ENCODE data around the gene TNNT2. TPM values are rescaled to one million over a fixed set of nuclear protein-coding genes. Genes with fewer than 3 reads are reported as not detected.
A peak's percentile ranks its signal among the peaks of the same experiment; 100 is the strongest.

The TNNT2 gene
- total and polyA plus RNA-seq, 2 donors: 3.1 to 10.0 TPM

DNA sequence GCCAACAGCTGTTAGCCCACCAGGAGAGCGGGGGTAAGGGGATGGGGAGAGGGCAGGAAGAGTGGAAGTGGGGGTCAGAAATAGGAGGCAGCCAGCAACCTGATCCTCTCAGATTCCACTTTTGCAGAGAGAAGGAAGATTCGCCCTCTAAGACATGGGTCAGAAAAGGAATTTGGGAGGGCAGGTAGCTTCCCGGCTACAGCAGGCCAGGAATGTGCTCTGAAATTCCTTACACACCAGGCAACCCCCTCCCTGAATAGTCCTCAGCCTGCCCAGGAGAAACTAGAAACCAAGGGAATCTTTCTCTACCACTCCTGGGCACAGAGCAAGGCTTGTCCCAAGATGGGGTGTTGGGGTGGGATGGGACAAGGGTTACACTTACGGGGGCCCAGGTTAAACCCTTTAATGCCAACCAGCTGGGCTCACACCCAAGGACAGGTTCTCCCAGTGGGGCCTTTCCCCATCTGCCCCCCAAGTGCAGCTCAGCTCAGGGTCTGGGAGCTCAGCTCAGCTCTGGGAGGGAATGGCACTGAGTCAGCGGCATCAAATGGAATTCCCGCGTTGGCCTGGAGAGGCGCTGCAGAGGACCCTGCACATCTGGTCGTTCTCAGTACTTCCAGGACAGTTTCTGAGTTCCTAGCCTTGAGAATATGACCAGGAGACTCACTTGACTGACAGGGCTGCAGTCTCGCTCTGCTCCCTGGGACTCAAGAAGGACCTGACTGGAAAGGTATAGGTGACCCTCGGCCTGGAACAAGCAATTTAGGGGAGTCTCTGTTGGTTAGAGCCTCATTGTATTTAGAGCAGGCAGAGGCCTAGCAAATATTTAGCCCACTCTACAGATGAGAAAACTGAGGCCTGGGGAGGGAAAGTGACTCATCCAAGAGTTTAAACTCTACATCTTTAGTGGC lies 761 bp downstream of the TNNT2 start:
- H3K9me3 ChIP-seq (ENCODE audit: control insufficient read depth in 2 of 2, insufficient read depth in 1 of 2, low read length in 1 of 2): no peaks in the 10 kb centered on the region
- H3K36me3 ChIP-seq (ENCODE audit: control insufficient read depth in 2 of 2, insufficient read depth in 2 of 2, low read length in 1 of 2): no peaks in the 10 kb centered on the region
- H3K4me1 ChIP-seq (ENCODE audit: control insufficient read depth in 2 of 2, insufficient read depth in 2 of 2, low read length in 2 of 2): no peaks in the 10 kb centered on the region
- no peak overlapping the region for H3K4me3 ChIP-seq (ENCODE audit: low read length in 2 of 2)
- no peak overlapping the region for H3K27ac ChIP-seq (ENCODE audit: low read depth in 1 of 2, low read length in 1 of 2)
- WGBS: 47% methylated on average over 11 of the region's 11 CpGs
- peaks cover 0 to 22% of the 10 kb centered on the region in 2 donors for H3K27me3 ChIP-seq (ENCODE audit: control insufficient read depth in 2 of 2, insufficient read depth in 1 of 2, low read length in 1 of 2)
- peak in 1 of 9 donors; percentile 7 for DNase-seq (ENCODE audit: low read depth in 6 of 9, low spot score in 9 of 9)

DNA sequence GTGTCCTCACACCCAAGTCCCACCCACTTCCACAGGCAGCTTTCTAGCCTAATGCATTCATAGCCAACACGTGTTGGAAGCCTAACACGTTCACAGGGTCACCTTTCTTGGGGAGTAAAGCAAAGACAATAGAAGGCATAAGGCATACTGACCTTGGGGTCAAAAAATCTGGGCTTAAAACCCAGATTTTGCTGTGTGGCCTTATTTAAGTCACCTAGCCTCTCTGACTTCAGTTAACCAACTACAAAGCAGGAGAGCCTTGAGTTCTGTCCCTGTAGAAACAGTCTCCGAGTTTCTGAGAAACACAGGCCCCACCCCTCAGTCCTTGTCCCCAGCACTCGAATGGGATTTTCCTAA lies 1.4 kb downstream of the TNNT2 start:
- Histone ChIP-seq H3K27me3 (ENCODE audit: control insufficient read depth in 2 of 2, insufficient read depth in 1 of 2, low read length in 1 of 2) (peaks cover 0 to 23% of the 10 kb centered on the region in 2 donors), H3K4me1 (ENCODE audit: control insufficient read depth in 2 of 2, insufficient read depth in 2 of 2, low read length in 2 of 2) (no peaks in the 10 kb centered on the region), H3K36me3 (ENCODE audit: control insufficient read depth in 2 of 2, insufficient read depth in 2 of 2, low read length in 1 of 2) (no peaks in the 10 kb centered on the region), H3K4me3 (ENCODE audit: low read length in 2 of 2) (no peak overlapping the region), H3K9me3 (ENCODE audit: control insufficient read depth in 2 of 2, insufficient read depth in 1 of 2, low read length in 1 of 2) (no peaks in the 10 kb centered on the region), H3K27ac (ENCODE audit: low read depth in 1 of 2, low read length in 1 of 2) (no peak overlapping the region)
- WGBS: 39% methylated on average over 4 of the region's 4 CpGs
- DNase-seq (ENCODE audit: low read depth in 6 of 9, low spot score in 9 of 9): no peak

DNA sequence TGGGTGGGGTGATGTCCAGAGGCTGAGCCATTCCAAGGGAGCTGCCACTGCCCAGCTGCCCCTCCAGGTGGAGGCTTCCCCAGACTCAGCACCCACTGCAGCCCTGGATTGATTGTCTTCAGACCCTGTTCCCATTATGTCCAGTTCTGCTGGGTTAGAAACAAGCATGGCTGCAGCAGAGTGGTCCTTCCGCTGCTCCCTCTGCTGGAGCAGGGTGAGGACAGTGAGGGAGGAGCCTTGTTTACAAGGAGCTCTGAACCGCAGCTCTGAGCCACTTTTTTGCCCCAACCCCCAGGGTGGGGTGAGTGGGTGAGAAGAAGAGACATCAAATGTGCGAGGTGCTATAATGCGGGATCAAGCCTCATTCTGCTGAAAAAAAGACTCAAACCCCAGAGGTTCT lies 2.3 kb downstream of the TNNT2 start:
- 71% methylated on average over 4 of the region's 4 CpGs for WGBS
- no peak for DNase-seq (ENCODE audit: low read depth in 6 of 9, low spot score in 9 of 9)
- Histone ChIP-seq H3K27me3 (ENCODE audit: control insufficient read depth in 2 of 2, insufficient read depth in 1 of 2, low read length in 1 of 2) (peaks cover 0 to 26% of the 10 kb centered on the region in 2 donors), H3K4me1 (ENCODE audit: control insufficient read depth in 2 of 2, insufficient read depth in 2 of 2, low read length in 2 of 2) (no peaks in the 10 kb centered on the region), H3K36me3 (ENCODE audit: control insufficient read depth in 2 of 2, insufficient read depth in 2 of 2, low read length in 1 of 2) (no peaks in the 10 kb centered on the region), H3K4me3 (ENCODE audit: low read length in 2 of 2) (no peak overlapping the region), H3K27ac (ENCODE audit: low read depth in 1 of 2, low read length in 1 of 2) (no peak overlapping the region), H3K9me3 (ENCODE audit: control insufficient read depth in 2 of 2, insufficient read depth in 1 of 2, low read length in 1 of 2) (no peaks in the 10 kb centered on the region)

GRCh38 chr1:201374364-201374763 lies 3.1 kb downstream of the TNNT2 start:
- no peak overlapping the region for H3K4me3 ChIP-seq (ENCODE audit: low read length in 2 of 2)
- no peaks in the 10 kb centered on the region for H3K9me3 ChIP-seq (ENCODE audit: control insufficient read depth in 2 of 2, insufficient read depth in 1 of 2, low read length in 1 of 2)
- peaks cover 0 to 26% of the 10 kb centered on the region in 2 donors for H3K27me3 ChIP-seq (ENCODE audit: control insufficient read depth in 2 of 2, insufficient read depth in 1 of 2, low read length in 1 of 2)
- 51% methylated on average over 7 of the region's 7 CpGs for WGBS
- no peaks in the 10 kb centered on the region for H3K36me3 ChIP-seq (ENCODE audit: control insufficient read depth in 2 of 2, insufficient read depth in 2 of 2, low read length in 1 of 2)
- no peak for DNase-seq (ENCODE audit: low read depth in 6 of 9, low spot score in 9 of 9)
- no peaks in the 10 kb centered on the region for H3K4me1 ChIP-seq (ENCODE audit: control insufficient read depth in 2 of 2, insufficient read depth in 2 of 2, low read length in 2 of 2)
- no peak overlapping the region for H3K27ac ChIP-seq (ENCODE audit: low read depth in 1 of 2, low read length in 1 of 2)

DNA sequence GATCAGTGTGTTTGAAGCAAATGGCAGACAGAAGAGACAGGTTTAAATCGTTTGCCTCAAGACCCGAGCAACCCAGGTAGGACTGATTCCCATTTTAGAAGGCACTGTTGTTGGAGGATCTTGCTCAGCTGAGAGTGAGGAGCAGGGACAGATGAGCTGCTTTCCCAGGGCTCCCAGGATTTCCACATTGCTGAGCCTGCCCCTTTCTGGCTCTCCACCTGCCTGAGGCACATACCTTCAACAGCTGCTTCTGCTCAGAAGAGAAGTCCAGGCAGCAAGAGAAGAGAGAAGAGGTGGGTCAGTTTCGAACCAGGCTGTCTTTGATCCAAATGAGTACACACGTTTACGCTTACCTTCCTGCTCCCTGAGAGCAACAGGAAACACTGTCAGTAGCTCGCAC lies 5.7 kb downstream of the TNNT2 start:
- Histone ChIP-seq H3K27ac (ENCODE audit: low read depth in 1 of 2, low read length in 1 of 2) (no peak overlapping the region), H3K27me3 (ENCODE audit: control insufficient read depth in 2 of 2, insufficient read depth in 1 of 2, low read length in 1 of 2) (peaks cover 0 to 26% of the 10 kb centered on the region in 2 donors), H3K9me3 (ENCODE audit: control insufficient read depth in 2 of 2, insufficient read depth in 1 of 2, low read length in 1 of 2) (no peaks in the 10 kb centered on the region), H3K36me3 (ENCODE audit: control insufficient read depth in 2 of 2, insufficient read depth in 2 of 2, low read length in 1 of 2) (no peaks in the 10 kb centered on the region), H3K4me1 (ENCODE audit: control insufficient read depth in 2 of 2, insufficient read depth in 2 of 2, low read length in 2 of 2) (no peaks in the 10 kb centered on the region), H3K4me3 (ENCODE audit: low read length in 2 of 2) (no peak overlapping the region)
- WGBS: 70% methylated on average over 6 of the region's 6 CpGs
- no peak for DNase-seq (ENCODE audit: low read depth in 6 of 9, low spot score in 9 of 9)

DNA sequence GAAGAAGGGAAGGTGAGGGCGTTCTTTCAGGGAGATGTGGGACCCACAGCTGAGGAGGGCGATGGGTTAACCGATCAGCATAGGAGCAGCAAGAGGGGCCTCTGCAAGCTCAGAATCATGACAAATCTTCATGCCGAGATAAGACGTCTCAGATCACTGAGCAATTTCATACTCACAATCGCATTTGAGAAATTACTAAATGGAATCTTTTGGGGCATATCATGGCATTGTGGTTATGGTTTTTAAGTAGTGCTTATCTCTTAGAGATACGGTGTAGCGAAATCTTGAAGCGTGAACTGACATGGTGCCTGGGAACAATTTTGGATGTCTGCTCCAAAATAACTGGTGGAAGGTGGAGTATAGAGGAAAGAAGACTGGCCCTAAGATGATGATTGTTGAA lies 6.2 kb downstream of the TNNT2 start:
- peaks cover 0 to 24% of the 10 kb centered on the region in 2 donors for H3K27me3 ChIP-seq (ENCODE audit: control insufficient read depth in 2 of 2, insufficient read depth in 1 of 2, low read length in 1 of 2)
- H3K27ac ChIP-seq (ENCODE audit: low read depth in 1 of 2, low read length in 1 of 2): no peak overlapping the region
- H3K36me3 ChIP-seq (ENCODE audit: control insufficient read depth in 2 of 2, insufficient read depth in 2 of 2, low read length in 1 of 2): no peaks in the 10 kb centered on the region
- no peak for DNase-seq (ENCODE audit: low read depth in 6 of 9, low spot score in 9 of 9)
- H3K4me1 ChIP-seq (ENCODE audit: control insufficient read depth in 2 of 2, insufficient read depth in 2 of 2, low read length in 2 of 2): no peaks in the 10 kb centered on the region
- H3K9me3 ChIP-seq (ENCODE audit: control insufficient read depth in 2 of 2, insufficient read depth in 1 of 2, low read length in 1 of 2): no peaks in the 10 kb centered on the region
- H3K4me3 ChIP-seq (ENCODE audit: low read length in 2 of 2): no peak overlapping the region
- 91% methylated on average over 9 of the region's 9 CpGs for WGBS

DNA sequence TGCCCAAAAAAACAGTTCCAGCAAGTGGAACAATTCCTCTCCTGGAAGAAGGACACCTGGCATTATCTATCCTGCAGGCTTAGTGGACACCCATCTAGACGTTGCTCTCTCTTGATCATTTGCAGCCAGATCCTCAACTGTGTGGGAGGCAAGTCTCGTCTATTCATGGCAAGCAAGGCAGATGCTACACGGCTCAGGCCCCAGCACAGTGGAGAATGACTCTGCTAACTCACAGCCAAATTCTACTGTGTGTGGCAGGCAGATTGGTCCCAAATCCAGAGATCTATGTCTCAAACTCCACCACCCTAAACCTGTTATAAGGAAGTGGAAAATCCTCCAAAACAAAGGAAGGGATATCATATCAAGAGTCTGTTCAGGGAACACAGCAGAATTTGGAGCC lies 7.0 kb downstream of the TNNT2 start:
- Histone ChIP-seq H3K27me3 (ENCODE audit: control insufficient read depth in 2 of 2, insufficient read depth in 1 of 2, low read length in 1 of 2) (peaks cover 0 to 18% of the 10 kb centered on the region in 2 donors), H3K36me3 (ENCODE audit: control insufficient read depth in 2 of 2, insufficient read depth in 2 of 2, low read length in 1 of 2) (no peaks in the 10 kb centered on the region), H3K4me1 (ENCODE audit: control insufficient read depth in 2 of 2, insufficient read depth in 2 of 2, low read length in 2 of 2) (no peaks in the 10 kb centered on the region), H3K27ac (ENCODE audit: low read depth in 1 of 2, low read length in 1 of 2) (no peak overlapping the region), H3K9me3 (ENCODE audit: control insufficient read depth in 2 of 2, insufficient read depth in 1 of 2, low read length in 1 of 2) (no peaks in the 10 kb centered on the region), H3K4me3 (ENCODE audit: low read length in 2 of 2) (no peak overlapping the region)
- DNase-seq (ENCODE audit: low read depth in 6 of 9, low spot score in 9 of 9): no peak
- WGBS: 86% methylated on average over 3 of the region's 3 CpGs

- 83% methylated on average over 6 of the region's 6 CpGs for WGBS
- H3K9me3 ChIP-seq (ENCODE audit: control insufficient read depth in 2 of 2, insufficient read depth in 1 of 2, low read length in 1 of 2): no peaks in the 10 kb centered on the region
- no peak for DNase-seq (ENCODE audit: low read depth in 6 of 9, low spot score in 9 of 9)
- H3K4me3 ChIP-seq (ENCODE audit: low read length in 2 of 2): no peak overlapping the region
- no peaks in the 10 kb centered on the region for H3K36me3 ChIP-seq (ENCODE audit: control insufficient read depth in 2 of 2, insufficient read depth in 2 of 2, low read length in 1 of 2)
- no peaks in the 10 kb centered on the region for H3K4me1 ChIP-seq (ENCODE audit: control insufficient read depth in 2 of 2, insufficient read depth in 2 of 2, low read length in 2 of 2)
- H3K27me3 ChIP-seq (ENCODE audit: control insufficient read depth in 2 of 2, insufficient read depth in 1 of 2, low read length in 1 of 2): peaks cover 0 to 12% of the 10 kb centered on the region in 2 donors
- H3K27ac ChIP-seq (ENCODE audit: low read depth in 1 of 2, low read length in 1 of 2): no peak overlapping the region
These were observed 8.3 kb downstream of the TNNT2 start for GRCh38 chr1:201369209-201369608.

GRCh38 chr1:201366696-201367095 lies 10.8 kb downstream of the TNNT2 start:
- Histone ChIP-seq H3K9me3 (ENCODE audit: control insufficient read depth in 2 of 2, insufficient read depth in 1 of 2, low read length in 1 of 2) (no peaks in the 10 kb centered on the region), H3K27ac (ENCODE audit: low read depth in 1 of 2, low read length in 1 of 2) (no peak overlapping the region), H3K4me3 (ENCODE audit: low read length in 2 of 2) (no peak overlapping the region), H3K27me3 (ENCODE audit: control insufficient read depth in 2 of 2, insufficient read depth in 1 of 2, low read length in 1 of 2) (peaks cover 0 to 8% of the 10 kb centered on the region in 2 donors), H3K4me1 (ENCODE audit: control insufficient read depth in 2 of 2, insufficient read depth in 2 of 2, low read length in 2 of 2) (no peaks in the 10 kb centered on the region), H3K36me3 (ENCODE audit: control insufficient read depth in 2 of 2, insufficient read depth in 2 of 2, low read length in 1 of 2) (no peaks in the 10 kb centered on the region)
- WGBS: 80% methylated on average over 7 of the region's 7 CpGs
- DNase-seq (ENCODE audit: low read depth in 6 of 9, low spot score in 9 of 9): no peak

Data from thymus (tissue), 11 donors.